ENCODE measurements around the gene CENATAC. TPM values are rescaled to one million over a fixed set of nuclear protein-coding genes. Genes with fewer than 3 reads are reported as not detected.

CENATAC gene
- polyA plus RNA-seq, 1 donor from 2014 or later = 70.3 TPM

- peaks cover 6% of the 10 kb centered on the region for H3K36me3 ChIP-seq (ENCODE audit: insufficient read depth, low read length)
- no peak overlapping the region for H3K4me2 ChIP-seq (ENCODE audit: low read length)
- no peaks in the 10 kb centered on the region for H3K9me2 ChIP-seq (ENCODE audit: insufficient read depth, low read length)
- H3K4me3 ChIP-seq (ENCODE audit: low read length) = no peak overlapping the region
- no peaks in the 10 kb centered on the region for H3K27me3 ChIP-seq (ENCODE audit: insufficient read depth, low read depth, low read length)
- H3K27ac ChIP-seq (ENCODE audit: low read length) = no peak overlapping the region
- no peaks in the 10 kb centered on the region for H3F3A ChIP-seq (ENCODE audit: insufficient read depth, low read length, poor library complexity, severe bottlenecking)
- H3K9ac ChIP-seq (ENCODE audit: low read length) = no peak overlapping the region
- no peaks in the 10 kb centered on the region for H4K20me1 ChIP-seq (ENCODE audit: insufficient read depth)
- H3K79me2 ChIP-seq (replicated peaks; ENCODE audit: insufficient read depth, low read length) = peaks cover 12% of the 10 kb centered on the region
- H3K9me3 ChIP-seq (ENCODE audit: low read length) = no peaks in the 10 kb centered on the region
- no peak overlapping the region for H2AFZ ChIP-seq (ENCODE audit: low read depth, low read length)
- no peak for TF ChIP-seq RAD21 (conservative IDR thresholded peaks at IDR 0.05)
- TF ChIP-seq EP300 (conservative IDR thresholded peaks at IDR 0.05; ENCODE audit: poor library complexity, severe bottlenecking) = no peak
- no peak for TF ChIP-seq POLR2AphosphoS5 (IDR thresholded peaks at IDR 0.05)
- no peak for TF ChIP-seq SMC3 (conservative IDR thresholded peaks at IDR 0.05; ENCODE audit: poor library complexity)
- no peak for TF ChIP-seq MXI1 (conservative IDR thresholded peaks at IDR 0.05; ENCODE audit: poor library complexity, severe bottlenecking)
- no peak for TF ChIP-seq CTCF (IDR thresholded peaks at IDR 0.05; ENCODE audit: poor library complexity, severe bottlenecking)
- no peak for TF ChIP-seq REST (IDR thresholded peaks at IDR 0.05; ENCODE audit: borderline replicate concordance)
- TF ChIP-seq EZH2 (IDR thresholded peaks at IDR 0.05; ENCODE audit: borderline replicate concordance, insufficient read depth, low read length, poor library complexity, severe bottlenecking) = no peak
- no peak for TF ChIP-seq TAF1 (IDR thresholded peaks at IDR 0.05; ENCODE audit: low read depth)
Observed at GRCh38 chr11:119054418-119054817, 56.5 kb downstream of the CENATAC start.

GRCh38 chr11:119055901-119056300 lies 58.0 kb downstream of the CENATAC start:
- Histone ChIP-seq H3K4me3 (ENCODE audit: low read length) (peak overlapping the region; percentile 80), H2AFZ (ENCODE audit: low read depth, low read length) (no peak overlapping the region), H3K27ac (ENCODE audit: low read length) (peak overlapping the region; percentile 58), H3K9me3 (ENCODE audit: low read length) (no peaks in the 10 kb centered on the region), H3K27me3 (ENCODE audit: insufficient read depth, low read depth, low read length) (no peaks in the 10 kb centered on the region), H3F3A (ENCODE audit: insufficient read depth, low read length, poor library complexity, severe bottlenecking) (no peaks in the 10 kb centered on the region), H4K20me1 (ENCODE audit: insufficient read depth) (no peaks in the 10 kb centered on the region), H3K9ac (ENCODE audit: low read length) (peak overlapping the region; percentile 77), H3K79me2 (replicated peaks; ENCODE audit: insufficient read depth, low read length) (peaks cover 12% of the 10 kb centered on the region), H3K9me2 (ENCODE audit: insufficient read depth, low read length) (no peaks in the 10 kb centered on the region), H3K36me3 (ENCODE audit: insufficient read depth, low read length) (peaks cover 6% of the 10 kb centered on the region), H3K4me2 (ENCODE audit: low read length) (peak overlapping the region; percentile 98)
- TF ChIP-seq TAF1 (IDR thresholded peaks at IDR 0.05; ENCODE audit: low read depth) (no peak), CTCF (IDR thresholded peaks at IDR 0.05; ENCODE audit: poor library complexity, severe bottlenecking) (peak; percentile 45), RAD21 (conservative IDR thresholded peaks at IDR 0.05) (peak; percentile 28), MXI1 (conservative IDR thresholded peaks at IDR 0.05; ENCODE audit: poor library complexity, severe bottlenecking) (no peak)

Measured in neural cell (in vitro differentiated cells).